Memory B cell (primary cell): ENCODE results near the gene RBBP5.
"Not testable (repeated sequence)": the region's sequence is repeated elsewhere in the genome, so short reads cannot be mapped to it uniquely, and the experiment has no call there.

ENCODE experiments used
- ATAC-seq: fragments of 150-1000 bp; cut with Tn5 transposase; 2 replicates; pipeline ENCODE4 v1.10.0; 2021; ENCODE audit warnings: low read depth, mild to moderate bottlenecking, moderate library complexity
- DNase-seq, 2 donors: peaks; one replicate each; pipeline ENCODE4 v3.0.0; 2022; ENCODE audit warnings: low spot score in 2 of 2
- H3K27ac Mint-ChIP-seq: one replicate; pipeline ENCODE4 v1.8.0; 2022; ENCODE audit warnings: mild to moderate bottlenecking, moderate library complexity, mixed read lengths
- H3K27me3 Mint-ChIP-seq: one replicate; pipeline ENCODE4 v1.8.0; 2022; ENCODE audit warnings: mixed read lengths
- H3K36me3 Mint-ChIP-seq: one replicate; pipeline ENCODE4 v1.8.0; 2022; ENCODE audit warnings: mild to moderate bottlenecking, mixed read lengths
- H3K4me1 Mint-ChIP-seq: one replicate; pipeline ENCODE4 v1.8.0; 2022; ENCODE audit warnings: mixed read lengths
- H3K4me3 Mint-ChIP-seq: one replicate; pipeline ENCODE4 v1.8.0; 2022; ENCODE audit warnings: mild to moderate bottlenecking, moderate library complexity, mixed read lengths
- H3K9me3 Mint-ChIP-seq: one replicate; pipeline ENCODE4 v1.8.0; 2022; ENCODE audit warnings: mixed read lengths

The RBBP5 gene

GRCh38 chr1:205121660-205122488 lies at the start of gene RBBP5:
TSS of gene RBBP5 (minus strand) at chr1:205121978. CDS start at chr1:205121873, 105 bp downstream.
- DNase-seq (peak; percentile 96 to 98), ATAC-seq (peak; percentile 89)
- no peaks in the 10 kb centered on the region for H3K9me3 Mint-ChIP-seq
- peak within 1 kb of the TSS; percentile 99 for H3K4me3 Mint-ChIP-seq
- H3K36me3 Mint-ChIP-seq: peaks cover 6% of the 10 kb centered on the region
- H3K27ac Mint-ChIP-seq: peak within 1 kb of the TSS; percentile 100
- H3K4me1 Mint-ChIP-seq: peaks cover 28% of the 10 kb centered on the region
- no peaks in the 10 kb centered on the region for H3K27me3 Mint-ChIP-seq

GRCh38 chr1:205171369-205171768 lies 49.6 kb upstream of the RBBP5 start:
- ATAC-seq: no peak
- Mint-ChIP-seq H3K4me3 (no peak overlapping the region), H3K4me1 (peaks cover 2% of the 10 kb centered on the region), H3K36me3 (peaks cover 32% of the 10 kb centered on the region), H3K27ac (no peak overlapping the region), H3K27me3 (no peaks in the 10 kb centered on the region), H3K9me3 (no peaks in the 10 kb centered on the region)
- DNase-seq: no peak

GRCh38 chr1:205170532-205171269 lies 48.9 kb upstream of the RBBP5 start:
- Mint-ChIP-seq H3K9me3 (no peaks in the 10 kb centered on the region), H3K4me3 (no peak overlapping the region), H3K27ac (peak overlapping the region; percentile 53), H3K27me3 (no peaks in the 10 kb centered on the region), H3K4me1 (peaks cover 2% of the 10 kb centered on the region), H3K36me3 (peaks cover 33% of the 10 kb centered on the region)
- DNase-seq: no peak
- ATAC-seq: no peak

GRCh38 chr1:205169248-205169647 lies 47.5 kb upstream of the RBBP5 start:
- Mint-ChIP-seq H3K4me3 (no peak overlapping the region), H3K4me1 (peaks cover 2% of the 10 kb centered on the region), H3K27ac (no peak overlapping the region), H3K27me3 (no peaks in the 10 kb centered on the region), H3K36me3 (peaks cover 37% of the 10 kb centered on the region), H3K9me3 (no peaks in the 10 kb centered on the region)
- ATAC-seq: no peak
- DNase-seq: no peak

- no peak for ATAC-seq
- no peaks in the 10 kb centered on the region for H3K27me3 Mint-ChIP-seq
- peaks cover 46% of the 10 kb centered on the region for H3K36me3 Mint-ChIP-seq
- H3K9me3 Mint-ChIP-seq: no peaks in the 10 kb centered on the region
- H3K4me1 Mint-ChIP-seq: peaks cover 2% of the 10 kb centered on the region
- no peak for DNase-seq
- H3K27ac Mint-ChIP-seq: peak overlapping the region; percentile 68
- H3K4me3 Mint-ChIP-seq: no peak overlapping the region
These were observed 46.5 kb upstream of the RBBP5 start for GRCh38 chr1:205168291-205168690.

GRCh38 chr1:205162301-205162700 lies 40.5 kb upstream of the RBBP5 start:
- Mint-ChIP-seq H3K27ac (no peak overlapping the region), H3K4me3 (no peak overlapping the region), H3K36me3 (peaks cover 55% of the 10 kb centered on the region), H3K27me3 (no peaks in the 10 kb centered on the region), H3K9me3 (peaks cover 1% of the 10 kb centered on the region), H3K4me1 (no peaks in the 10 kb centered on the region)
- DNase-seq (no peak), ATAC-seq (no peak)

- H3K9me3 Mint-ChIP-seq: peaks cover 7% of the 10 kb centered on the region
- no peaks in the 10 kb centered on the region for H3K4me1 Mint-ChIP-seq
- peaks cover 62% of the 10 kb centered on the region for H3K36me3 Mint-ChIP-seq
- ATAC-seq (no peak), DNase-seq (no peak)
- no peak overlapping the region for H3K27ac Mint-ChIP-seq
- H3K27me3 Mint-ChIP-seq: no peaks in the 10 kb centered on the region
- H3K4me3 Mint-ChIP-seq: no peak overlapping the region
These were observed 39.3 kb upstream of the RBBP5 start for GRCh38 chr1:205161076-205161475.

GRCh38 chr1:205158048-205158616 lies 36.4 kb upstream of the RBBP5 start:
- DNase-seq (no peak), ATAC-seq (no peak)
- Mint-ChIP-seq H3K27ac (no peak overlapping the region), H3K27me3 (no peaks in the 10 kb centered on the region), H3K9me3 (peaks cover 7% of the 10 kb centered on the region), H3K36me3 (peaks cover 68% of the 10 kb centered on the region), H3K4me1 (no peaks in the 10 kb centered on the region), H3K4me3 (no peak overlapping the region)

GRCh38 chr1:205155665-205156377 lies 34.0 kb upstream of the RBBP5 start:
- H3K9me3 Mint-ChIP-seq, H3K4me3 Mint-ChIP-seq, ATAC-seq, DNase-seq, H3K4me1 Mint-ChIP-seq, H3K27me3 Mint-ChIP-seq, H3K27ac Mint-ChIP-seq: not testable (repeated sequence)
- H3K36me3 Mint-ChIP-seq: peaks cover 57% of the 10 kb centered on the region

GRCh38 chr1:205152505-205152904 lies 30.7 kb upstream of the RBBP5 start:
- H3K9me3 Mint-ChIP-seq: peaks cover 5% of the 10 kb centered on the region
- no peaks in the 10 kb centered on the region for H3K27me3 Mint-ChIP-seq
- no peaks in the 10 kb centered on the region for H3K4me1 Mint-ChIP-seq
- no peak for ATAC-seq
- H3K27ac Mint-ChIP-seq: no peak overlapping the region
- DNase-seq: no peak
- peaks cover 50% of the 10 kb centered on the region for H3K36me3 Mint-ChIP-seq
- no peak overlapping the region for H3K4me3 Mint-ChIP-seq

GRCh38 chr1:205150651-205151428 lies 29.1 kb upstream of the RBBP5 start:
- Mint-ChIP-seq H3K27me3 (no peaks in the 10 kb centered on the region), H3K4me1 (no peaks in the 10 kb centered on the region), H3K4me3 (no peak overlapping the region), H3K36me3 (peaks cover 39% of the 10 kb centered on the region), H3K27ac (no peak overlapping the region), H3K9me3 (no peaks in the 10 kb centered on the region)
- DNase-seq: no peak
- no peak for ATAC-seq

- Mint-ChIP-seq H3K27me3 (no peaks in the 10 kb centered on the region), H3K4me1 (no peaks in the 10 kb centered on the region), H3K36me3 (peaks cover 22% of the 10 kb centered on the region), H3K9me3 (no peaks in the 10 kb centered on the region), H3K4me3 (no peak overlapping the region), H3K27ac (no peak overlapping the region)
- no peak for DNase-seq
- ATAC-seq: no peak
These were observed 25.5 kb upstream of the RBBP5 start for GRCh38 chr1:205147191-205147835.

GRCh38 chr1:205144751-205145150 lies 23.0 kb upstream of the RBBP5 start:
- peaks cover 8% of the 10 kb centered on the region for H3K4me1 Mint-ChIP-seq

More at GRCh38 chr1:205144751-205145150, 23.0 kb upstream of the RBBP5 start:
- Mint-ChIP-seq H3K9me3 (no peaks in the 10 kb centered on the region), H3K36me3 (peaks cover 19% of the 10 kb centered on the region), H3K27ac (no peak overlapping the region), H3K4me3 (no peak overlapping the region), H3K27me3 (no peaks in the 10 kb centered on the region)
- DNase-seq (no peak), ATAC-seq (no peak)
